GM12878 (cell line): ENCODE results near the gene VEPH1.

Experiments used
- CHD2 ChIP-seq: IDR thresholded peaks from 2 replicates; pipeline ENCODE4 v1.6.1; 2011; ENCODE audit warnings: low read depth, low read length, improper control_type of control experiment, borderline replicate concordance
- CREB1 ChIP-seq: IDR thresholded peaks from 2 replicates; pipeline ENCODE4 v1.6.1; 2012; ENCODE audit warnings: low read depth, mild to moderate bottlenecking, inconsistent platforms
- CTCF ChIP-seq, 3 experiments: IDR thresholded peaks in 2 of 3; conservative IDR thresholded peaks in 1 of 3; 2 replicates each; pipeline ENCODE4 v1.5.1; 2011; ENCODE audit warnings: low read depth in 3 of 3, low read length in 3 of 3, mild to moderate bottlenecking in 3 of 3, control low read depth in 2 of 3, moderate library complexity in 2 of 3, inconsistent platforms in 1 of 3, mixed read lengths in 1 of 3; ENCODE audit not compliant: control insufficient read depth in 2 of 3, insufficient read depth in 1 of 3; ENCODE audit errors: extremely low read depth in 1 of 3
- EGR1 ChIP-seq, 2 experiments: IDR thresholded peaks; 1 replicate in 1 of 2; 2 replicates in 1 of 2; pipeline ENCODE4 v1.6.1; 2011 to 2012; ENCODE audit warnings: low read depth in 2 of 2, low read length in 2 of 2, borderline replicate concordance in 1 of 2, mild to moderate bottlenecking in 1 of 2, moderate library complexity in 1 of 2
- USF1 ChIP-seq: IDR thresholded peaks from 2 replicates; pipeline ENCODE4 v1.6.1; 2011; ENCODE audit warnings: borderline replicate concordance, low read depth, mild to moderate bottlenecking, moderate library complexity, mixed read lengths, low read length; ENCODE audit not compliant: insufficient read depth; ENCODE audit errors: extremely low read length
- TF ChIP-seq, protein P1 (sequence below): fragments of 450-650 bp; formaldehyde crosslinking; IDR thresholded peaks from 2 replicates; pipeline ENCODE4 v1.5.0; 2022; ENCODE audit warnings: mild to moderate bottlenecking, missing genetic modification characterization

DNA sequence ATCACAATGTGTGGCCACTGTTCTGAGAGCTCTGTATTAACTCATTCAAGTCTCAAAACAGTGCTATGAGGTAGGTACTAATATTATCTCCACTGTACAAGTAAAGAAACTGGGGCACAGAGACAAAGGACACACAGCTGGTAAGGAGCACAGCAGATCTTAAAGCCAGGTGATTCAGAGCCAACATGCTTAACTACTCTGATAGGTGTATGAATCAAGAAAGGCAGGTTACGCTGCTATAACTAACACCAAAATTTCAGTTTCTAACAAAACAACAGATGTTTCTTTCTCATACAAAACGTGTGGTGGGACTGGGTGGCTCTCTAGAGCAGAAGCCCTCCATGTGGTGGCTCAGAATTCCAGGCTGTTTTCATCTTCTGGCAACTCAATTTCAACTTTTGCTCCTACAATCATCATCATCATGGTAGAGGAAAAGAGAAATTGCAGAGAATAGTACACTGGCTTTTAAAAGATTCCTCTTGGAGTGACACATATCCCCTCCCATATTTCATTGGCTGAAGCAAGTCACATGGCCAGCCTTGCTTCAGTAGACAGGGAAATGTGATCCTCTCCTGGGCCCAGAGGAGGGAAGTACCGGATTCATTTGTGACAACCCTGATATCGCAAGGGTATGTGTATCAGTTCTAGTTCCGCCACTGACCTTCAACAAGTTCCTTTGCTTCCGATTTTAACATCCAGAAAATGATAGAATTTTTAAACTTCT is 192.7 kb downstream of the VEPH1 start:
- TF ChIP-seq, protein P1, sequence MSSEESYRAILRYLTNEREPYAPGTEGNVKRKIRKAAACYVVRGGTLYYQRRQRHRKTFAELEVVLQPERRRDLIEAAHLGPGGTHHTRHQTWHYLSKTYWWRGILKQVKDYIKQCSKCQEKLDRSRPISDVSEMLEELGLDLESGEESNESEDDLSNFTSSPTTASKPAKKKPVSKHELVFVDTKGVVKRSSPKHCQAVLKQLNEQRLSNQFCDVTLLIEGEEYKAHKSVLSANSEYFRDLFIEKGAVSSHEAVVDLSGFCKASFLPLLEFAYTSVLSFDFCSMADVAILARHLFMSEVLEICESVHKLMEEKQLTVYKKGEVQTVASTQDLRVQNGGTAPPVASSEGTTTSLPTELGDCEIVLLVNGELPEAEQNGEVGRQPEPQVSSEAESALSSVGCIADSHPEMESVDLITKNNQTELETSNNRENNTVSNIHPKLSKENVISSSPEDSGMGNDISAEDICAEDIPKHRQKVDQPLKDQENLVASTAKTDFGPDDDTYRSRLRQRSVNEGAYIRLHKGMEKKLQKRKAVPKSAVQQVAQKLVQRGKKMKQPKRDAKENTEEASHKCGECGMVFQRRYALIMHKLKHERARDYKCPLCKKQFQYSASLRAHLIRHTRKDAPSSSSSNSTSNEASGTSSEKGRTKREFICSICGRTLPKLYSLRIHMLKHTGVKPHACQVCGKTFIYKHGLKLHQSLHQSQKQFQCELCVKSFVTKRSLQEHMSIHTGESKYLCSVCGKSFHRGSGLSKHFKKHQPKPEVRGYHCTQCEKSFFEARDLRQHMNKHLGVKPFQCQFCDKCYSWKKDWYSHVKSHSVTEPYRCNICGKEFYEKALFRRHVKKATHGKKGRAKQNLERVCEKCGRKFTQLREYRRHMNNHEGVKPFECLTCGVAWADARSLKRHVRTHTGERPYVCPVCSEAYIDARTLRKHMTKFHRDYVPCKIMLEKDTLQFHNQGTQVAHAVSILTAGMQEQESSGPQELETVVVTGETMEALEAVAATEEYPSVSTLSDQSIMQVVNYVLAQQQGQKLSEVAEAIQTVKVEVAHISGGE = no peak
- TF ChIP-seq USF1 (no peak), CTCF (IDR thresholded peaks at IDR 0.05 in 2 of 3, conservative IDR thresholded peaks at IDR 0.05 in 1 of 3; ENCODE audit: control insufficient read depth in 2 of 3, extremely low read depth in 1 of 3, insufficient read depth in 1 of 3, low read depth in 3 of 3, low read length in 3 of 3) (no peak), EGR1 (IDR thresholded peaks at IDR 0.05; ENCODE audit: borderline replicate concordance in 1 of 2, low read depth in 2 of 2, low read length in 2 of 2) (no peak), CHD2 (no peak), CREB1 (no peak)
